Measurements from ENCODE around the gene RPE. TPM values are rescaled to one million over a fixed set of nuclear protein-coding genes. Genes with fewer than 3 reads are reported as not detected.

Gene RPE
- total RNA-seq, 1 experiment from 2014 or later = 67.8 TPM

DNA sequence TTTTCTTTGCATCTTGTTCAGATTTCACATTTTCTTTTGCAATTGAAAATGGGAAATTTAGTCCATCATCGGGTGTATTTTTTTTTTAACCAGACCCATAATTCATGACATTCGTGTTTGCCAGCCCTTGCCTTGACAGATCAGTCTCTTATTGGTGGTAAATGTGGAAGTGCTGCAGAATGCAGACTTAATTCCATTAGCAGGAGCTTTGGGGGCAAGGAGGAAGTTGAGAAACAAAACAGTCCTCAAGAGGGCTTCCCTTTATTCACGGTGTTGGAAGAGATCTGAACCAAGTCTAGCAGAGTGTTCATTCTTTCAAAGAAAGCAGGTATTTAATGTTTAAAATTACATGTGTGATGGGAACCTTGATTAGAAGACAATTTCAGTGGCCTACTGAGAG is 16.6 kb upstream of the RPE start:
- no peak overlapping the region for H4K8ac ChIP-seq (replicated peaks; ENCODE audit: insufficient read length, low read depth, low read length)
- H3K4ac ChIP-seq (ENCODE audit: low read depth, low read length) = no peak overlapping the region
- H3K9me3 Mint-ChIP-seq = no peaks in the 10 kb centered on the region
- no peaks in the 10 kb centered on the region for H3K9me3 ChIP-seq (ENCODE audit: control insufficient read depth, low read depth, low read length)
- H3K4me3 Mint-ChIP-seq = no peak overlapping the region
- WGBS (ENCODE audit: extremely low coverage, insufficient read length, low lambda C conversion rate) = no CpG with 5 or more reads among the region's 3 CpGs
- H3K36me3 Mint-ChIP-seq (ENCODE audit: insufficient read depth in 1 of 3, low read depth in 3 of 3) = no peaks in the 10 kb centered on the region
- no peak for TF ChIP-seq CTCF (conservative IDR thresholded peaks at IDR 0.05)
- no peak overlapping the region for H3T11ph ChIP-seq (ENCODE audit: low read length)
- no peak overlapping the region for H4K91ac ChIP-seq (ENCODE audit: insufficient read length, low read depth, low read length)
- no peak overlapping the region for H3K27ac ChIP-seq (ENCODE audit: insufficient read length, low read depth, low read length)
- no peaks in the 10 kb centered on the region for H4K20me1 ChIP-seq (ENCODE audit: control insufficient read depth, insufficient read depth, insufficient read length)
- H2AFZ ChIP-seq (ENCODE audit: low read length) = no peak overlapping the region
- no peak overlapping the region for H3K18ac ChIP-seq (ENCODE audit: insufficient read length, low read depth, low read length)
- no peak overlapping the region for H3K23ac ChIP-seq (ENCODE audit: insufficient read length, low read depth, low read length)
- no peak overlapping the region for H3K56ac ChIP-seq (ENCODE audit: insufficient read length, low read depth, low read length)
- H3K9ac ChIP-seq (ENCODE audit: extremely low read depth, insufficient read length, low read length) = no peak overlapping the region
- no peak overlapping the region for H2BK15ac ChIP-seq (ENCODE audit: low read depth, low read length)
- H3K23me2 ChIP-seq (ENCODE audit: insufficient read length, low read depth, low read length, poor library complexity, severe bottlenecking) = no peaks in the 10 kb centered on the region
- no peak overlapping the region for H4K5ac ChIP-seq (ENCODE audit: insufficient read length, low read depth, low read length)
- no peaks in the 10 kb centered on the region for H3K79me2 ChIP-seq (ENCODE audit: insufficient read depth, low read length)
- no peaks in the 10 kb centered on the region for H3K27me3 ChIP-seq (ENCODE audit: insufficient read depth, low read length)
- no peak overlapping the region for H2BK20ac ChIP-seq (ENCODE audit: low read depth, low read length, poor library complexity, severe bottlenecking)
- H2AK5ac ChIP-seq (ENCODE audit: insufficient read length, low read length) = no peak overlapping the region
- H2BK120ac ChIP-seq (ENCODE audit: low read depth, low read length, poor library complexity, severe bottlenecking) = no peak overlapping the region
- no peak overlapping the region for H3K27ac Mint-ChIP-seq
- H3K4me2 ChIP-seq (ENCODE audit: insufficient read depth, insufficient read length, low read length) = no peak overlapping the region
- H3K79me1 ChIP-seq (ENCODE audit: insufficient read depth, low read depth, low read length, poor library complexity, severe bottlenecking) = no peaks in the 10 kb centered on the region
- DNase-seq = no peak
- peaks cover 2% of the 10 kb centered on the region for H3K27me3 Mint-ChIP-seq (ENCODE audit: low read depth)
- H3K14ac ChIP-seq (ENCODE audit: insufficient read depth, low read length) = no peak overlapping the region
- H2BK5ac ChIP-seq (ENCODE audit: insufficient read length, low read length) = no peak overlapping the region
- no peaks in the 10 kb centered on the region for H3K4me1 Mint-ChIP-seq
- H3K4me1 ChIP-seq (ENCODE audit: insufficient read depth, low read length) = no peaks in the 10 kb centered on the region
- H2BK12ac ChIP-seq (ENCODE audit: insufficient read length, low read depth, low read length) = no peak overlapping the region

All from H9 (cell line).